OCI-LY7 (cell line): Measurements from ENCODE around the gene ENDOV. TPM values are rescaled to one million over a fixed set of nuclear protein-coding genes. Genes with fewer than 3 reads are reported as not detected.
"Not testable (repeated sequence)": the region's sequence is repeated elsewhere in the genome, so short reads cannot be mapped to it uniquely, and the experiment has no call there.

Experiments used
- BruUV-seq: library from RNA; stranded (reverse); fragments of 400-500 nt; replicated peaks from 2 replicates; lab custom pipeline; 2021; lab: Mats Ljungman, UMichigan
- CTCF ChIA-PET: fragments of 300-600 bp; sonication (Branson Sonifier 250); formaldehyde crosslinking; loops from one replicate; lab custom pipeline; 2022; ENCODE audit warnings: antibody characterized with exemption; ENCODE audit not compliant: unreplicated experiment; lab: Charles Lee
- POLR2A ChIA-PET: fragments of 300-600 bp; sonication (Branson Sonifier 250); formaldehyde crosslinking; loops from one replicate; lab custom pipeline; 2022; ENCODE audit warnings: antibody characterized with exemption; lab: Charles Lee
- DNase-seq: peaks from one replicate; pipeline ENCODE4 v3.0.0-alpha.2; 2015; ENCODE audit warnings: low spot score
- H2AFZ ChIP-seq: fragments of 200-600 bp; sonication (generic), shearing (Covaris generic); 2 replicates; pipeline ENCODE4 v1.6.1; 2014; ENCODE audit warnings: mild to moderate bottlenecking, antibody characterized with exemption, low read length, moderate library complexity
- H3K27ac ChIP-seq: fragments of 200-600 bp; sonication (generic); 2 replicates; pipeline ENCODE4 v1.5.1; 2014; ENCODE audit warnings: mixed run types, low read depth, mild to moderate bottlenecking, moderate library complexity, low read length, inconsistent platforms; ENCODE audit not compliant: poor library complexity, severe bottlenecking
- H3K36me3 ChIP-seq: fragments of 200-600 bp; sonication (generic); 2 replicates; pipeline ENCODE4 v1.6.1; 2014; ENCODE audit warnings: mild to moderate bottlenecking, antibody characterized with exemption, low read length, moderate library complexity, mixed read lengths; ENCODE audit not compliant: insufficient read depth
- H3K4me1 ChIP-seq: fragments of 200-600 bp; sonication (generic); 2 replicates; pipeline ENCODE4 v1.5.1; 2014; ENCODE audit warnings: mild to moderate bottlenecking, low read length; ENCODE audit not compliant: insufficient read depth, poor library complexity, severe bottlenecking
- H3K4me2 ChIP-seq: fragments of 200-600 bp; sonication (generic); 2 replicates; pipeline ENCODE4 v1.6.1; 2014; ENCODE audit warnings: mild to moderate bottlenecking, low read length
- H3K4me3 ChIP-seq: fragments of 200-600 bp; sonication (generic); 2 replicates; pipeline ENCODE4 v1.5.1; 2014; ENCODE audit warnings: mild to moderate bottlenecking, low read depth, low read length; ENCODE audit not compliant: poor library complexity, severe bottlenecking
- H3K79me2 ChIP-seq: fragments of 200-600 bp; sonication (generic); 2 replicates; pipeline ENCODE4 v1.6.1; 2016; ENCODE audit warnings: low read depth, mild to moderate bottlenecking, low read length, moderate library complexity, mixed read lengths; ENCODE audit not compliant: insufficient read depth
- H3K9me2 ChIP-seq: fragments of 200-600 bp; sonication (generic); 2 replicates; pipeline ENCODE4 v1.6.1; 2016; ENCODE audit warnings: mild to moderate bottlenecking, low read length, mixed read lengths; ENCODE audit not compliant: insufficient read depth
- H3K9me3 ChIP-seq: fragments of 200-600 bp; sonication (generic); 2 replicates; pipeline ENCODE4 v1.6.1; 2014; ENCODE audit warnings: mild to moderate bottlenecking, mixed run types, low read length, mixed read lengths
- H4K20me1 ChIP-seq: fragments of 200-600 bp; sonication (generic); 2 replicates; pipeline ENCODE4 v1.6.1; 2014; ENCODE audit warnings: mild to moderate bottlenecking, antibody characterized with exemption, low read length, moderate library complexity, mixed read lengths; ENCODE audit not compliant: insufficient read depth
- CTCF ChIP-seq: fragments of 200-600 bp; sonication (generic); conservative IDR thresholded peaks from 2 replicates; pipeline ENCODE4 v1.5.1; 2014; ENCODE audit warnings: mild to moderate bottlenecking, antibody characterized with exemption, low read length, moderate library complexity, mixed read lengths
- EZH2phosphoT487 ChIP-seq: fragments of 200-600 bp; sonication (generic); IDR thresholded peaks from 2 replicates; pipeline ENCODE4 v1.6.1; 2018; ENCODE audit warnings: low read depth, borderline replicate concordance, mild to moderate bottlenecking, mixed run types, antibody characterized with exemption, low read length, moderate library complexity, mixed read lengths
- intact Hi-C: fragments of 100-400 bp; cut with micrococcal nuclease; formaldehyde crosslinking; loops from one replicate; pipeline ENCODE4 v1.10.0; 2022; ENCODE audit not compliant: unreplicated experiment
- total RNA-seq, 2 experiments: library from RNA; depleted of rRNA in 1 of 2; stranded (reverse); fragments of >200 nt in 1 of 2; shearing (Covaris generic) in 1 of 2; gene quantifications; 2 replicates each; pipeline ENCODE4 v1.2.3, GENCODE V29; 2014 to 2022

Gene ENDOV
- total RNA-seq, 2 experiments from 2014 or later, result 22.4 to 33.1 TPM

- Histone ChIP-seq H3K36me3 (no peaks in the 10 kb centered on the region), H3K4me2 (no peak overlapping the region), H4K20me1 (no peaks in the 10 kb centered on the region), H3K27ac (no peak overlapping the region), H3K9me2 (no peaks in the 10 kb centered on the region), H3K9me3 (no peaks in the 10 kb centered on the region), H3K4me3 (no peak overlapping the region), H2AFZ (no peak overlapping the region), H3K4me1 (no peaks in the 10 kb centered on the region), H3K79me2 (no peaks in the 10 kb centered on the region)
- intact Hi-C loops, result no loop called here
- TF ChIP-seq CTCF (no peak), EZH2phosphoT487 (no peak)
- CTCF ChIA-PET, result no interaction called here
- DNase-seq, result no peak
- POLR2A ChIA-PET, result interaction anchor here (0.8 kb wide), 1 partner anchor 309 kb away, joined by 4 read pairs; no protein-coding TSS in a partner anchor
- BruUV-seq, result no TSS peak
Observed at GRCh38 chr17:80408872-80409271, 6.1 kb upstream of the ENDOV start.

GRCh38 chr17:80409626-80410025, 5.3 kb upstream of the ENDOV start:
- Histone ChIP-seq H3K36me3 (no peaks in the 10 kb centered on the region), H3K4me1 (peaks cover 3% of the 10 kb centered on the region), H3K9me3 (no peaks in the 10 kb centered on the region), H3K4me3 (no peak overlapping the region), H3K9me2 (no peaks in the 10 kb centered on the region), H2AFZ (no peak overlapping the region), H3K27ac (no peak overlapping the region), H3K79me2 (no peaks in the 10 kb centered on the region), H3K4me2 (no peak overlapping the region), H4K20me1 (no peaks in the 10 kb centered on the region)
- DNase-seq, result no peak
- TF ChIP-seq EZH2phosphoT487 (no peak), CTCF (no peak)
- ChIA-PET CTCF (no interaction called here), POLR2A (interaction anchor here (0.8 kb wide), 1 partner anchor 308 kb away, joined by 4 read pairs; no protein-coding TSS in a partner anchor)
- intact Hi-C loops, result no loop called here
- BruUV-seq, result no TSS peak

GRCh38 chr17:80410441-80411087, 4.4 kb upstream of the ENDOV start:
- CTCF ChIA-PET, DNase-seq, intact Hi-C loops, H2AFZ ChIP-seq, H3K36me3 ChIP-seq, H3K4me2 ChIP-seq, H3K27ac ChIP-seq, H3K9me2 ChIP-seq, H3K4me3 ChIP-seq, H3K9me3 ChIP-seq, BruUV-seq, POLR2A ChIA-PET, H3K79me2 ChIP-seq, H3K4me1 ChIP-seq, H4K20me1 ChIP-seq: not testable (repeated sequence)
